HFF-Myc (cell line): ENCODE measurements around the gene SMDT1.

Source experiments
- DNase-seq: peaks from one replicate; pipeline ENCODE4 v3.0.0-alpha.2; 2011; ENCODE audit warnings: low read depth; ENCODE audit errors: extremely low read depth
- H3K4me3 ChIP-seq: replicated peaks from 2 replicates; pipeline ENCODE4 v1.5.1; 2011; ENCODE audit warnings: low read depth, mild to moderate bottlenecking, control low read depth, low read length
- CTCF ChIP-seq: IDR thresholded peaks from 2 replicates; pipeline ENCODE4 v1.5.1; 2012; ENCODE audit warnings: mild to moderate bottlenecking, low read depth, low read length, control low read depth; ENCODE audit errors: missing control alignments

The SMDT1 gene

GRCh38 chr22:42131562-42131961, 52.1 kb downstream of the SMDT1 start:
- H3K4me3 ChIP-seq = no peak overlapping the region
- no peak for DNase-seq
- TF ChIP-seq CTCF = no peak

- no peak for DNase-seq
- no peak for TF ChIP-seq CTCF
- no peak overlapping the region for H3K4me3 ChIP-seq
Observed at GRCh38 chr22:42132457-42132856, 53.0 kb downstream of the SMDT1 start.
